Tibial nerve (tissue), 3 donors: ENCODE measurements around the gene FTCDNL1.

Experiments
- POLR2A ChIP-seq, 2 donors: fragments of 450-650 bp; IDR thresholded peaks; one replicate each; pipeline ENCODE4 v1.6.1; 2017; ENCODE audit warnings: antibody characterized with exemption in 2 of 2, mild to moderate bottlenecking in 2 of 2, moderate library complexity in 2 of 2
- TF ChIP-seq, protein P1 (sequence below), 5 experiments: fragments of 200-600 bp in 3 of 5; fragments of 450-650 bp in 2 of 5; sonication (generic) in 3 of 5; IDR thresholded peaks; one replicate each; pipeline ENCODE4 v1.5.1; 2016 to 2019; ENCODE audit warnings: antibody characterized with exemption in 5 of 5, mild to moderate bottlenecking in 3 of 5, moderate library complexity in 2 of 5

DNA sequence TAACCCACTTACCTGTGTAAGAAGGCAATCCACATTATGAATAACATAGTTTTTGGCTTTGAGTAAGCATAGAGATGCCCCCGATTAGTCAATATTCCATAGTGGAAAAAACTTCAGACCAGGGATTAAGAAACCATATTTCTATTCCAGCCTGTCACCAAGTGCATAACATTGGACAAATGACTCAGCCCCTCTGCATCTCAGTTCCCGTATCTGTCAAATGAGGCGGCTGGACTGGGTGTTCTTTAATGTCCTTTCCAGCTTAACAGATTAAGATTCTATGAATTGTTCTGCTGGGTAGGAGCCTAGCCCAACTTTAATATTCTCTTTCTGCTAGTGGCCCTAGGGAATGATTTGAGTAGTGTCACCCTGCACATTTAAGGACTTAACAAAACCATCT, 11.8 kb upstream of the FTCDNL1 start:
- TF ChIP-seq, protein P1, sequence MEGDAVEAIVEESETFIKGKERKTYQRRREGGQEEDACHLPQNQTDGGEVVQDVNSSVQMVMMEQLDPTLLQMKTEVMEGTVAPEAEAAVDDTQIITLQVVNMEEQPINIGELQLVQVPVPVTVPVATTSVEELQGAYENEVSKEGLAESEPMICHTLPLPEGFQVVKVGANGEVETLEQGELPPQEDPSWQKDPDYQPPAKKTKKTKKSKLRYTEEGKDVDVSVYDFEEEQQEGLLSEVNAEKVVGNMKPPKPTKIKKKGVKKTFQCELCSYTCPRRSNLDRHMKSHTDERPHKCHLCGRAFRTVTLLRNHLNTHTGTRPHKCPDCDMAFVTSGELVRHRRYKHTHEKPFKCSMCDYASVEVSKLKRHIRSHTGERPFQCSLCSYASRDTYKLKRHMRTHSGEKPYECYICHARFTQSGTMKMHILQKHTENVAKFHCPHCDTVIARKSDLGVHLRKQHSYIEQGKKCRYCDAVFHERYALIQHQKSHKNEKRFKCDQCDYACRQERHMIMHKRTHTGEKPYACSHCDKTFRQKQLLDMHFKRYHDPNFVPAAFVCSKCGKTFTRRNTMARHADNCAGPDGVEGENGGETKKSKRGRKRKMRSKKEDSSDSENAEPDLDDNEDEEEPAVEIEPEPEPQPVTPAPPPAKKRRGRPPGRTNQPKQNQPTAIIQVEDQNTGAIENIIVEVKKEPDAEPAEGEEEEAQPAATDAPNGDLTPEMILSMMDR (IDR thresholded peaks at IDR 0.05): no peak
- TF ChIP-seq POLR2A (IDR thresholded peaks at IDR 0.05): no peak
